Testis (tissue), 3 donors: ENCODE results near the gene BNIPL. TPM values are rescaled to one million over a fixed set of nuclear protein-coding genes. Genes with fewer than 3 reads are reported as not detected.

ENCODE experiments used
- DNase-seq: peaks from one replicate; pipeline ENCODE4 v3.0.0-alpha.2; 2019
- H3K27ac ChIP-seq, 2 donors: fragments of 200-600 bp; sonication (generic); one replicate each; pipeline ENCODE4 v1.5.1; 2019
- H3K27me3 ChIP-seq: fragments of 200-600 bp; sonication (generic); one replicate; pipeline ENCODE4 v1.5.1; 2019
- H3K36me3 ChIP-seq: fragments of 200-600 bp; sonication (generic); one replicate; pipeline ENCODE4 v1.5.1; 2017; ENCODE audit warnings: low read depth; ENCODE audit errors: missing control alignments
- H3K4me1 ChIP-seq: fragments of 200-600 bp; sonication (generic); one replicate; pipeline ENCODE4 v1.5.1; 2019
- H3K4me3 ChIP-seq, 2 donors: fragments of 200-600 bp; sonication (generic); one replicate each; pipeline ENCODE4 v1.5.1; 2017 to 2019
- H3K9me3 ChIP-seq: fragments of 200-600 bp; sonication (generic); one replicate; pipeline ENCODE4 v1.5.1; 2017
- POLR2A ChIP-seq: fragments of 450-650 bp; IDR thresholded peaks from one replicate; pipeline ENCODE4 v1.6.1; 2017; ENCODE audit warnings: antibody characterized with exemption, mild to moderate bottlenecking, moderate library complexity
- WGBS, 2 donors: methylation state at CpG; one replicate each; pipeline ENCODE4 v1.1.5; 2018; 5-methylcytosine and 5-hydroxymethylcytosine counted together
- intact Hi-C: fragments of 100-400 bp; cut with DNase I; formaldehyde crosslinking; loops from one replicate; pipeline ENCODE4 v1.15.1; 2023; ENCODE audit warnings: low total_unique reads
- polyA plus RNA-seq: library from polyadenylated mRNA; stranded (reverse); fragments of 350-450 nt; fragmentation: Illumina TruSeq; extraction: RNeasy Lipid Tissue Mini Kit (QIAGEN cat#74804); gene quantifications from one replicate; pipeline ENCODE4 v1.2.3, GENCODE V29; 2014; ENCODE audit warnings: low read depth, low replicate concordance; ENCODE audit not compliant: insufficient read depth
- small RNA-seq, 2 donors: library from RNA; depleted of rRNA; stranded (forward); fragments of <200 nt; gene quantifications; one replicate each; pipeline ENCODE3, GENCODE V24; 2016
- total RNA-seq, 2 donors: library from RNA; depleted of rRNA; stranded (reverse); fragments of >200 nt; gene quantifications; one replicate each; pipeline ENCODE4 v1.2.3, GENCODE V29; 2016
- TF ChIP-seq, protein P1 (sequence below), 3 experiments: fragments of 450-650 bp in 2 of 3; fragments of 200-600 bp in 1 of 3; sonication (generic) in 1 of 3; IDR thresholded peaks; one replicate each; pipeline ENCODE4 v1.5.1; 2016 to 2019; ENCODE audit warnings: antibody characterized with exemption in 3 of 3, mild to moderate bottlenecking in 2 of 3, moderate library complexity in 1 of 3

The BNIPL gene
- total and polyA plus RNA-seq, 3 donors from 2014 or later: 3.6 to 9.3 (median 5.0) TPM

DNA sequence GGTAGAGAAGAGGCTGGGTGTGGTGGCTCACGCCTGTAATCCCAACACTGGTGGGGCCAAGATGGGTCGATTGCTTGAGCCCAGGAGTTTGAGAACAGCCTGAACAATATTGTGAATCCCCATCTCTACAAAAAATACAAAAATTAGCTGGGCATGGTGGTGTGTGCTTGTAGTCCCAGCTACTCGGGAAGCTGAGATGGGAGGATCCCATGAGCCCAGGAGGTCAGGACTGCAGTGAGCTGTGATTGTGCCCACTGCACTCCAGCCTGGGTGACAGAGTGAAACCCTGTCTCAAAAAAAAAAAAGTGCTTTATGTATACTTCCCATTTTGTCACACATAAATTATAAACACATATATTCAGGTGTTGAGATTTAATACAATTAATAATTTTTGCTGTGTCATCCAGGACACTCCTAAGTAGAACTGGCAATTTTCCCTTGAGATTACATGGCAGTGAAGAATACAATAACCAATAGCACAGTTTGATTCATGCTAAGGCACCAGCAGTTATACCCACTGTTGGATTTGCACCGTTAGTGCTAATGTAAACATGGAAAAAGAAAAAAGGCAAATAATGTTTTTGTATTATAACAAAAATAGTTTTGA is 49.7 kb downstream of the BNIPL start:
- TF ChIP-seq, protein P1, sequence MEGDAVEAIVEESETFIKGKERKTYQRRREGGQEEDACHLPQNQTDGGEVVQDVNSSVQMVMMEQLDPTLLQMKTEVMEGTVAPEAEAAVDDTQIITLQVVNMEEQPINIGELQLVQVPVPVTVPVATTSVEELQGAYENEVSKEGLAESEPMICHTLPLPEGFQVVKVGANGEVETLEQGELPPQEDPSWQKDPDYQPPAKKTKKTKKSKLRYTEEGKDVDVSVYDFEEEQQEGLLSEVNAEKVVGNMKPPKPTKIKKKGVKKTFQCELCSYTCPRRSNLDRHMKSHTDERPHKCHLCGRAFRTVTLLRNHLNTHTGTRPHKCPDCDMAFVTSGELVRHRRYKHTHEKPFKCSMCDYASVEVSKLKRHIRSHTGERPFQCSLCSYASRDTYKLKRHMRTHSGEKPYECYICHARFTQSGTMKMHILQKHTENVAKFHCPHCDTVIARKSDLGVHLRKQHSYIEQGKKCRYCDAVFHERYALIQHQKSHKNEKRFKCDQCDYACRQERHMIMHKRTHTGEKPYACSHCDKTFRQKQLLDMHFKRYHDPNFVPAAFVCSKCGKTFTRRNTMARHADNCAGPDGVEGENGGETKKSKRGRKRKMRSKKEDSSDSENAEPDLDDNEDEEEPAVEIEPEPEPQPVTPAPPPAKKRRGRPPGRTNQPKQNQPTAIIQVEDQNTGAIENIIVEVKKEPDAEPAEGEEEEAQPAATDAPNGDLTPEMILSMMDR (IDR thresholded peaks at IDR 0.05): no peak
- TF ChIP-seq POLR2A: no peak
- H3K9me3 ChIP-seq: no peaks in the 10 kb centered on the region
- intact Hi-C loops: no loop called here
- no peak overlapping the region for H3K4me3 ChIP-seq
- no peaks in the 10 kb centered on the region for H3K36me3 ChIP-seq
- H3K27me3 ChIP-seq: no peaks in the 10 kb centered on the region
- WGBS, 2 donors: 81 to 85% methylated on average over 4 of the region's 4 CpGs
- no peak overlapping the region for H3K27ac ChIP-seq
- H3K4me1 ChIP-seq: no peaks in the 10 kb centered on the region
- no peak for DNase-seq

Small RNA genes lying within 50 kb of the gene (small RNA-seq; reads per million reads assigned to genes)
- gene RNU6-884P: 0 reads per million in 2 donors

Other genes starting within 250 kb of the BNIPL start
- gene CTSK, start 228.3 kb upstream of the BNIPL start, total RNA-seq: 10 to 100 TPM; 15.4 to 24.7 TPM
- 56.9 TPM for gene CTSK, start 228.3 kb upstream of the BNIPL start, polyA plus RNA-seq
- 10 to 100 TPM; 81.3 to 94.2 TPM for gene ARNT, start 160.0 kb upstream of the BNIPL start, total RNA-seq
- 43.1 TPM for gene ARNT, start 160.0 kb upstream of the BNIPL start, polyA plus RNA-seq
- 1 to 10 TPM in 1 of 2 donors, under 1 TPM in 1; 0.31 to 1.0 TPM for gene CTXND2, start 149.4 kb upstream of the BNIPL start, total RNA-seq
- 0.26 TPM for gene CTXND2, start 149.4 kb upstream of the BNIPL start, polyA plus RNA-seq
- 10 to 100 TPM; 85.9 to 90.6 TPM for gene SETDB1, start 110.2 kb upstream of the BNIPL start, total RNA-seq
- gene SETDB1, start 110.2 kb upstream of the BNIPL start, polyA plus RNA-seq: 89.5 TPM
- gene CERS2, start 61.8 kb upstream of the BNIPL start, total RNA-seq: 100 to 1,000 TPM in 1 of 2 donors, 10 to 100 TPM in 1; 92.7 to 116 TPM
- gene CERS2, start 61.8 kb upstream of the BNIPL start, polyA plus RNA-seq: 138 TPM
- 1 to 10 TPM; 5.1 to 6.9 TPM for gene ANXA9, start 54.3 kb upstream of the BNIPL start, total RNA-seq
- 5.7 TPM for gene ANXA9, start 54.3 kb upstream of the BNIPL start, polyA plus RNA-seq
- 10 to 100 TPM; 49.8 to 69.8 TPM for gene MINDY1, start 29.7 kb upstream of the BNIPL start, total RNA-seq
- 56.9 TPM for gene MINDY1, start 29.7 kb upstream of the BNIPL start, polyA plus RNA-seq
- gene PRUNE1, start 28.1 kb upstream of the BNIPL start, total RNA-seq: 10 to 100 TPM; 41.1 to 63.9 TPM
- gene PRUNE1, start 28.1 kb upstream of the BNIPL start, polyA plus RNA-seq: 45.5 TPM
- 10 to 100 TPM; 57.3 to 78.4 TPM for gene C1orf56, start 11.2 kb downstream of the BNIPL start, total RNA-seq
- 145 TPM for gene C1orf56, start 11.2 kb downstream of the BNIPL start, polyA plus RNA-seq
- 10 to 100 TPM; 34.8 to 40.5 TPM for gene CDC42SE1, start 23.0 kb downstream of the BNIPL start, total RNA-seq
- gene CDC42SE1, start 23.0 kb downstream of the BNIPL start, polyA plus RNA-seq: 36.9 TPM
- gene MLLT11, start 23.8 kb downstream of the BNIPL start, total RNA-seq: 1 to 10 TPM; 1.6 to 2.3 TPM
- 3.2 TPM for gene MLLT11, start 23.8 kb downstream of the BNIPL start, polyA plus RNA-seq
- 10 to 100 TPM; 43.1 to 45.3 TPM for gene GABPB2, start 34.2 kb downstream of the BNIPL start, total RNA-seq
- gene GABPB2, start 34.2 kb downstream of the BNIPL start, polyA plus RNA-seq: 50.2 TPM
- gene SEMA6C, start 110.0 kb downstream of the BNIPL start, total RNA-seq: 100 to 1,000 TPM; 134 to 175 TPM
- 71.6 TPM for gene SEMA6C, start 110.0 kb downstream of the BNIPL start, polyA plus RNA-seq
- gene TNFAIP8L2, start 120.1 kb downstream of the BNIPL start, total RNA-seq: under 1 TPM; 0.55 to 0.99 TPM
- 2.1 TPM for gene TNFAIP8L2, start 120.1 kb downstream of the BNIPL start, polyA plus RNA-seq
- 10 to 100 TPM; 14.9 to 17.0 TPM for gene LYSMD1, start 129.3 kb downstream of the BNIPL start, total RNA-seq
- gene LYSMD1, start 129.3 kb downstream of the BNIPL start, polyA plus RNA-seq: 9.5 TPM
- gene SCNM1, start 129.6 kb downstream of the BNIPL start, total RNA-seq: 10 to 100 TPM; 27.5 to 31.7 TPM
- 46.0 TPM for gene SCNM1, start 129.6 kb downstream of the BNIPL start, polyA plus RNA-seq
- gene TMOD4, start 139.4 kb downstream of the BNIPL start, total RNA-seq: not detected
- gene TMOD4, start 139.4 kb downstream of the BNIPL start, polyA plus RNA-seq: 2.1 TPM
- 10 to 100 TPM; 31.9 to 42.7 TPM for gene VPS72, start 153.6 kb downstream of the BNIPL start, total RNA-seq
- 57.9 TPM for gene VPS72, start 153.6 kb downstream of the BNIPL start, polyA plus RNA-seq
- 100 to 1,000 TPM; 168 to 234 TPM for gene PIP5K1A, start 162.0 kb downstream of the BNIPL start, total RNA-seq
- 94.1 TPM for gene PIP5K1A, start 162.0 kb downstream of the BNIPL start, polyA plus RNA-seq
- 100 to 1,000 TPM; 164 to 196 TPM for gene PSMD4, start 218.1 kb downstream of the BNIPL start, total RNA-seq
- 333 TPM for gene PSMD4, start 218.1 kb downstream of the BNIPL start, polyA plus RNA-seq
- gene ZNF687, start 245.7 kb downstream of the BNIPL start, total RNA-seq: 10 to 100 TPM; 39.9 to 58.2 TPM
- 38.4 TPM for gene ZNF687, start 245.7 kb downstream of the BNIPL start, polyA plus RNA-seq